ENCODE data around the gene RASGRF2.

The RASGRF2 gene

GRCh38 chr5:81177061-81177460 is 216.9 kb downstream of the RASGRF2 start:
- no peak for DNase-seq (ENCODE audit: low read depth)

- DNase-seq (ENCODE audit: low read depth) = no peak
Measured at GRCh38 chr5:81179959-81180358, 219.8 kb downstream of the RASGRF2 start.

GRCh38 chr5:81180780-81181460 is 220.8 kb downstream of the RASGRF2 start:
- no peak for DNase-seq (ENCODE audit: low read depth)

GRCh38 chr5:81181576-81182316 is 221.6 kb downstream of the RASGRF2 start:
- no peak for DNase-seq (ENCODE audit: low read depth)

- no peak for DNase-seq (ENCODE audit: low read depth)
Measured at GRCh38 chr5:81182396-81183390, 222.5 kb downstream of the RASGRF2 start.

- no peak for DNase-seq (ENCODE audit: low read depth)
Measured at GRCh38 chr5:81183811-81184748, 223.9 kb downstream of the RASGRF2 start.

- DNase-seq (ENCODE audit: low read depth) = no peak
Measured at GRCh38 chr5:81184749-81185110, 224.6 kb downstream of the RASGRF2 start.

GRCh38 chr5:81187885-81188284 is 227.7 kb downstream of the RASGRF2 start:
- DNase-seq (ENCODE audit: low read depth) = no peak

- no peak for DNase-seq (ENCODE audit: low read depth)
Measured at GRCh38 chr5:81188962-81189361, 228.8 kb downstream of the RASGRF2 start.

GRCh38 chr5:81189875-81190498 is 229.8 kb downstream of the RASGRF2 start:
- DNase-seq (ENCODE audit: low read depth) = no peak

GRCh38 chr5:81191726-81192372 is 231.7 kb downstream of the RASGRF2 start:
- no peak for DNase-seq (ENCODE audit: low read depth)

- DNase-seq (ENCODE audit: low read depth) = no peak
Measured at GRCh38 chr5:81192373-81192750, 232.2 kb downstream of the RASGRF2 start.

GRCh38 chr5:81194633-81195334 is 234.6 kb downstream of the RASGRF2 start:
- DNase-seq (ENCODE audit: low read depth) = peak; percentile 49

- DNase-seq (ENCODE audit: low read depth) = no peak
Measured at GRCh38 chr5:81195335-81195929, 235.3 kb downstream of the RASGRF2 start.

- no peak for DNase-seq (ENCODE audit: low read depth)
Measured at GRCh38 chr5:81202655-81203054, 242.5 kb downstream of the RASGRF2 start.

GRCh38 chr5:81203729-81204128 is 243.6 kb downstream of the RASGRF2 start:
- no peak for DNase-seq (ENCODE audit: low read depth)

- DNase-seq (ENCODE audit: low read depth) = no peak
Measured at GRCh38 chr5:81204205-81204604, 244.0 kb downstream of the RASGRF2 start.

GRCh38 chr5:81205058-81205457 is 244.9 kb downstream of the RASGRF2 start:
- DNase-seq (ENCODE audit: low read depth) = no peak

GRCh38 chr5:81207009-81207408 is 246.8 kb downstream of the RASGRF2 start:
- DNase-seq (ENCODE audit: low read depth) = no peak

Measured in GM04504 (cell line).